Fibroblast of skin of abdomen (primary cell): ENCODE results near the gene PTRH1.
A peak's percentile ranks its signal among the peaks of the same experiment; 100 is the strongest.

Source experiments
- DNase-seq: peaks from one replicate; pipeline ENCODE4 v3.0.0-alpha.2; 2013

Gene PTRH1

GRCh38 chr9:127720031-127720864, 4.8 kb upstream of the PTRH1 start:
- no peak for DNase-seq

GRCh38 chr9:127717766-127718165, 2.3 kb upstream of the PTRH1 start:
- no peak for DNase-seq

GRCh38 chr9:127716412-127716811, 949 bp upstream of the PTRH1 start:
- DNase-seq, result no peak

GRCh38 chr9:127714951-127715469, 453 bp downstream of the PTRH1 start:
- no peak for DNase-seq

GRCh38 chr9:127714020-127714750, 1.3 kb downstream of the PTRH1 start:
- no peak for DNase-seq

- DNase-seq, result no peak
Measured at GRCh38 chr9:127712867-127713266, 2.6 kb downstream of the PTRH1 start.

GRCh38 chr9:127712371-127712770, 3.1 kb downstream of the PTRH1 start:
- no peak for DNase-seq

GRCh38 chr9:127711831-127712274, 3.6 kb downstream of the PTRH1 start:
- DNase-seq, result no peak

GRCh38 chr9:127711226-127711701, 4.2 kb downstream of the PTRH1 start:
- DNase-seq, result no peak

GRCh38 chr9:127710204-127710783, 5.2 kb downstream of the PTRH1 start:
- DNase-seq, result no peak

- DNase-seq, result no peak
Measured at GRCh38 chr9:127708952-127709587, 6.4 kb downstream of the PTRH1 start.

- no peak for DNase-seq
Measured at GRCh38 chr9:127707766-127708165, 7.7 kb downstream of the PTRH1 start.

- no peak for DNase-seq
Measured at GRCh38 chr9:127706836-127707241, 8.6 kb downstream of the PTRH1 start, which contains the start of gene CFAP157. Gene CFAP157 (plus strand): TSS chr9:127706988. CDS start chr9:127707032, 44 bp downstream.

GRCh38 chr9:127705577-127706379, 9.7 kb downstream of the PTRH1 start:
- DNase-seq, result no peak

- DNase-seq, result no peak
Measured at GRCh38 chr9:127703289-127703946, 12.0 kb downstream of the PTRH1 start.

GRCh38 chr9:127700594-127701255, 14.7 kb downstream of the PTRH1 start:
- no peak for DNase-seq

GRCh38 chr9:127700140-127700539, 15.3 kb downstream of the PTRH1 start:
- DNase-seq, result no peak

GRCh38 chr9:127698985-127699670, 16.3 kb downstream of the PTRH1 start:
- DNase-seq, result peak; percentile 96

GRCh38 chr9:127698386-127698785, 17.1 kb downstream of the PTRH1 start:
- no peak for DNase-seq

- DNase-seq, result no peak
Measured at GRCh38 chr9:127697575-127697974, 17.9 kb downstream of the PTRH1 start.
